RWPE1 (cell line): Measurements from ENCODE around the gene SACM1L.

Experiments used
- CTCF ChIA-PET: fragments of 350-600 bp; sonication (Branson Sonifier 250); formaldehyde crosslinking; extraction: SDS; loops from one replicate; lab custom pipeline; 2021; lab: Yijun Ruan, JAX
- POLR2A ChIA-PET: fragments of 400-600 bp; formaldehyde crosslinking; extraction: SDS; loops from one replicate; lab custom pipeline; 2020; ENCODE audit warnings: antibody characterized with exemption; ENCODE audit not compliant: low non-redundant PET; lab: Yijun Ruan, JAX
- DNase-seq: peaks from one replicate; pipeline ENCODE4 v3.0.0; 2012; ENCODE audit warnings: low spot score
- H3K27ac ChIP-seq: fragments of 450-650 bp; 2 replicates; pipeline ENCODE4 v1.5.1; 2017
- CTCF ChIP-seq: fragments of 450-650 bp; conservative IDR thresholded peaks from 2 replicates; pipeline ENCODE4 v1.5.1; 2017; ENCODE audit warnings: low read depth, mild to moderate bottlenecking

The SACM1L gene

GRCh38 chr3:45644063-45644790 is 45.0 kb upstream of the SACM1L start:
- TF ChIP-seq CTCF, result no peak
- POLR2A ChIA-PET, result no interaction called here
- no peak for DNase-seq
- CTCF ChIA-PET, result no interaction called here
- H3K27ac ChIP-seq, result peak overlapping the region; percentile 75

- peak overlapping the region; percentile 75 for H3K27ac ChIP-seq
- ChIA-PET CTCF (interaction anchor here (0.8 kb wide), 1 partner anchor 134 kb away, joined by 3 read pairs; no protein-coding TSS in a partner anchor), POLR2A (no interaction called here)
- peak; percentile 70 for DNase-seq
- no peak for TF ChIP-seq CTCF
These were observed 44.4 kb upstream of the SACM1L start for GRCh38 chr3:45644791-45645201.

GRCh38 chr3:45646051-45646585 is 43.1 kb upstream of the SACM1L start:
- POLR2A ChIA-PET, result no interaction called here
- peak overlapping the region; percentile 75 for H3K27ac ChIP-seq
- no peak for DNase-seq
- CTCF ChIA-PET, result no interaction called here
- no peak for TF ChIP-seq CTCF

GRCh38 chr3:45647148-45647619 is 42.0 kb upstream of the SACM1L start:
- peak; percentile 83 for DNase-seq
- H3K27ac ChIP-seq, result peak overlapping the region; percentile 75
- POLR2A ChIA-PET, result no interaction called here
- CTCF ChIA-PET, result no interaction called here
- TF ChIP-seq CTCF, result no peak

GRCh38 chr3:45653205-45653604 is 36.0 kb upstream of the SACM1L start:
- CTCF ChIA-PET, result no interaction called here
- no peak overlapping the region for H3K27ac ChIP-seq
- no peak for TF ChIP-seq CTCF
- DNase-seq, result no peak
- POLR2A ChIA-PET, result no interaction called here

GRCh38 chr3:45654397-45654944 is 34.7 kb upstream of the SACM1L start:
- no peak overlapping the region for H3K27ac ChIP-seq
- POLR2A ChIA-PET, result no interaction called here
- no peak for DNase-seq
- TF ChIP-seq CTCF, result no peak
- CTCF ChIA-PET, result interaction anchor here (0.7 kb wide), 2 partner anchors 18 to 546 kb away, joined by 3 to 7 read pairs; no protein-coding TSS in a partner anchor
